ENCODE measurements around the gene CLDN24.

GRCh38 chr4:183366206-183366835 lies 44.1 kb upstream of the CLDN24 start:
- TF ChIP-seq, protein P1, sequence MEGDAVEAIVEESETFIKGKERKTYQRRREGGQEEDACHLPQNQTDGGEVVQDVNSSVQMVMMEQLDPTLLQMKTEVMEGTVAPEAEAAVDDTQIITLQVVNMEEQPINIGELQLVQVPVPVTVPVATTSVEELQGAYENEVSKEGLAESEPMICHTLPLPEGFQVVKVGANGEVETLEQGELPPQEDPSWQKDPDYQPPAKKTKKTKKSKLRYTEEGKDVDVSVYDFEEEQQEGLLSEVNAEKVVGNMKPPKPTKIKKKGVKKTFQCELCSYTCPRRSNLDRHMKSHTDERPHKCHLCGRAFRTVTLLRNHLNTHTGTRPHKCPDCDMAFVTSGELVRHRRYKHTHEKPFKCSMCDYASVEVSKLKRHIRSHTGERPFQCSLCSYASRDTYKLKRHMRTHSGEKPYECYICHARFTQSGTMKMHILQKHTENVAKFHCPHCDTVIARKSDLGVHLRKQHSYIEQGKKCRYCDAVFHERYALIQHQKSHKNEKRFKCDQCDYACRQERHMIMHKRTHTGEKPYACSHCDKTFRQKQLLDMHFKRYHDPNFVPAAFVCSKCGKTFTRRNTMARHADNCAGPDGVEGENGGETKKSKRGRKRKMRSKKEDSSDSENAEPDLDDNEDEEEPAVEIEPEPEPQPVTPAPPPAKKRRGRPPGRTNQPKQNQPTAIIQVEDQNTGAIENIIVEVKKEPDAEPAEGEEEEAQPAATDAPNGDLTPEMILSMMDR (IDR thresholded peaks at IDR 0.05) = no peak
- no peak for TF ChIP-seq POLR2A (IDR thresholded peaks at IDR 0.05)
